PFSK-1 (cell line): ENCODE data around the gene CORO2B.

Source experiments
- FOXP2 ChIP-seq: optimal IDR thresholded peaks from 2 replicates; pipeline ENCODE3; 2011; ENCODE audit warnings: borderline replicate concordance, control low read depth, inconsistent platforms; ENCODE audit not compliant: insufficient read depth; ENCODE audit errors: extremely low read length, extremely low read depth
- POLR2AphosphoS5 ChIP-seq: IDR thresholded peaks from 2 replicates; pipeline ENCODE4 v1.6.1; 2012; ENCODE audit warnings: low read depth, mild to moderate bottlenecking, control low read depth, low read length, moderate library complexity
- REST ChIP-seq, 2 experiments: IDR thresholded peaks; 2 replicates each; pipeline versions ENCODE4 v1.6.1 to v1.8.0; 2011 to 2012; ENCODE audit warnings: low read depth in 2 of 2, low read length in 2 of 2, control low read depth in 1 of 2, inconsistent platforms in 1 of 2, mild to moderate bottlenecking in 1 of 2, moderate library complexity in 1 of 2; ENCODE audit not compliant: insufficient read depth in 1 of 2
- SIN3A ChIP-seq: IDR thresholded peaks from 2 replicates; pipeline ENCODE4 v1.6.1; 2012; ENCODE audit warnings: mild to moderate bottlenecking, low read length, moderate library complexity, borderline replicate concordance; ENCODE audit not compliant: insufficient read depth
- TAF1 ChIP-seq: IDR thresholded peaks from 2 replicates; pipeline ENCODE4 v1.6.1; 2012; ENCODE audit warnings: low read length, control low read depth, borderline replicate concordance; ENCODE audit not compliant: insufficient read depth

Gene CORO2B

GRCh38 chr15:68595761-68596160 lies 17.0 kb downstream of the CORO2B start:
- TF ChIP-seq TAF1, result no peak
- TF ChIP-seq REST (IDR thresholded peaks at IDR 0.05; ENCODE audit: insufficient read depth in 1 of 2, low read depth in 2 of 2, low read length in 2 of 2), result no peak
- TF ChIP-seq POLR2AphosphoS5, result no peak
- TF ChIP-seq FOXP2, result no peak
- no peak for TF ChIP-seq SIN3A

GRCh38 chr15:68596691-68597090 lies 17.9 kb downstream of the CORO2B start:
- TF ChIP-seq REST (IDR thresholded peaks at IDR 0.05; ENCODE audit: insufficient read depth in 1 of 2, low read depth in 2 of 2, low read length in 2 of 2), result no peak
- no peak for TF ChIP-seq SIN3A
- no peak for TF ChIP-seq FOXP2
- no peak for TF ChIP-seq TAF1
- TF ChIP-seq POLR2AphosphoS5, result no peak

- no peak for TF ChIP-seq REST (IDR thresholded peaks at IDR 0.05; ENCODE audit: insufficient read depth in 1 of 2, low read depth in 2 of 2, low read length in 2 of 2)
- TF ChIP-seq FOXP2, result no peak
- no peak for TF ChIP-seq SIN3A
These were observed 18.8 kb downstream of the CORO2B start for GRCh38 chr15:68597581-68597980.

- TF ChIP-seq REST (IDR thresholded peaks at IDR 0.05; ENCODE audit: insufficient read depth in 1 of 2, low read depth in 2 of 2, low read length in 2 of 2) (no peak), FOXP2 (no peak), POLR2AphosphoS5 (no peak), SIN3A (no peak), TAF1 (no peak)
These were observed 19.7 kb downstream of the CORO2B start for GRCh38 chr15:68598171-68599152.

- TF ChIP-seq POLR2AphosphoS5 (no peak), TAF1 (no peak), FOXP2 (no peak), SIN3A (no peak), REST (IDR thresholded peaks at IDR 0.05; ENCODE audit: insufficient read depth in 1 of 2, low read depth in 2 of 2, low read length in 2 of 2) (no peak)
These were observed 20.4 kb downstream of the CORO2B start for GRCh38 chr15:68599153-68599545.
